Skin epidermis (tissue), 12 donors: ENCODE results near the gene NEK10.

Experiments
- H3K27ac ChIP-seq, 21 experiments: fragments of 200-600 bp; sonication (generic) in 11 of 21; one replicate each; pipeline ENCODE4 v1.5.0; 2020; ENCODE audit warnings: mild to moderate bottlenecking in 3 of 21, inconsistent platforms in 2 of 21, moderate library complexity in 2 of 21
- H3K4me3 ChIP-seq, 7 experiments: fragments of 200-600 bp; sonication (generic) in 2 of 7; one replicate each; pipeline ENCODE4 v1.5.0; 2020; ENCODE audit warnings: inconsistent platforms in 2 of 7, mild to moderate bottlenecking in 2 of 7, moderate library complexity in 1 of 7

Gene NEK10

GRCh38 chr3:27081992-27082607, 287.1 kb downstream of the NEK10 start:
- Histone ChIP-seq H3K27ac (no peak overlapping the region), H3K4me3 (no peak overlapping the region)

- Histone ChIP-seq H3K27ac (no peak overlapping the region), H3K4me3 (no peak overlapping the region)
Observed at GRCh38 chr3:27081566-27081965, 287.6 kb downstream of the NEK10 start.

GRCh38 chr3:27080258-27080525, 289.0 kb downstream of the NEK10 start:
- Histone ChIP-seq H3K4me3 (no peak overlapping the region), H3K27ac (no peak overlapping the region)

GRCh38 chr3:27079427-27080257, 289.5 kb downstream of the NEK10 start:
- H3K4me3 ChIP-seq: no peak overlapping the region
- H3K27ac ChIP-seq: no peak overlapping the region

GRCh38 chr3:27078246-27078913, 290.8 kb downstream of the NEK10 start:
- Histone ChIP-seq H3K27ac (no peak overlapping the region), H3K4me3 (no peak overlapping the region)

GRCh38 chr3:27076815-27077630, 292.2 kb downstream of the NEK10 start:
- no peak overlapping the region for H3K27ac ChIP-seq

GRCh38 chr3:27074914-27075313, 294.3 kb downstream of the NEK10 start:
- no peak overlapping the region for H3K27ac ChIP-seq
- no peak overlapping the region for H3K4me3 ChIP-seq

More at GRCh38 chr3:27076815-27077630, 292.2 kb downstream of the NEK10 start:
- no peak overlapping the region for H3K4me3 ChIP-seq

GRCh38 chr3:27073912-27074311, 295.3 kb downstream of the NEK10 start:
- Histone ChIP-seq H3K4me3 (no peak overlapping the region), H3K27ac (no peak overlapping the region)

GRCh38 chr3:27072810-27073651, 296.2 kb downstream of the NEK10 start:
- H3K27ac ChIP-seq: no peak overlapping the region
- no peak overlapping the region for H3K4me3 ChIP-seq

GRCh38 chr3:27060336-27060735, 308.8 kb downstream of the NEK10 start:
- no peak overlapping the region for H3K27ac ChIP-seq
- H3K4me3 ChIP-seq: no peak overlapping the region
